ENCODE data around the gene TMEM239.
"Not testable (repeated sequence)": the region's sequence is repeated elsewhere in the genome, so short reads cannot be mapped to it uniquely, and the experiment has no call there.

DNA sequence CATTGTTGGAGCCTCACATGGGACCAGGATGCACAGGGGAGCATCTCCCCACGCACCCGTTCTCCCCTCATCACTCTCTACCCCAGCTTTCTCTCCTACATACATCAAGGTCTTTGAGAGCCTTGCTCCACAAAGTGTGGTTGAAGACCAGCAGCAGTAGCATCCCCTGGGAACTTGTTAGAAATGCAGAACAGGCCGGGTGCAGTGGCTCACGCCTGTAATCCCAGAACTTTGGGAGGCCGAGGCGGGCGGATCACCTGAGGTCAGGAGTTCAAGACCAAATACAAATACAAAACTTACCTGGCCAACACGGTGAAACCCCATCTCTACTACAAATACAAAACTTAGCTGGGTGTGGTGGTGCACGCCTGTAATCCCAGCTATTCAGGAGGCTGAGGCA lies 8.2 kb upstream of the TMEM239 start:
- TF ChIP-seq CTCF (conservative IDR thresholded peaks at IDR 0.05; ENCODE audit: low read length); EZH2phosphoT487 (IDR thresholded peaks at IDR 0.05; ENCODE audit: borderline replicate concordance): not testable (repeated sequence)
